ENCODE data around the gene EXOC4.
A peak's percentile ranks its signal among the peaks of the same experiment; 100 is the strongest.

EXOC4 gene

DNA sequence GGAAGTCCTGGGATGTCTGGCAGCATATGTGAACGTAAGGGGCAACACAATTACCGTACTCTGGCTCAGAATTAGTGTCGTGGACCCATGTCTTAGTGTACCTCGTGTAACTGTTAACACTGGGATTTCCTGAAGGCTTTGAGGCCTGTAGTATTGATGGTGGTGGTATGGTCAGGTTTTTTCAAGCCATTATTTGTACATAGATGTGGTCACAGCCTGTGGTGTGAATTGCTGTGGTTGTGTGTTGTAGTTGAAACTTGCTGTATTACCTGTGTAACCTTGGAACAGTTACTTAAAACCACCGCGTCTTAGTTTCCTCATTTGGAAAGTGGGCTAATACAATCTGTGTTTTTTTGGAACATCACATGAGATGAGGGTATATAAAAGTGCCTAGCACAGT is 5.3 kb downstream of the EXOC4 start:
- TF ChIP-seq ZFX (IDR thresholded peaks at IDR 0.05), result no peak
- TF ChIP-seq, protein P1, sequence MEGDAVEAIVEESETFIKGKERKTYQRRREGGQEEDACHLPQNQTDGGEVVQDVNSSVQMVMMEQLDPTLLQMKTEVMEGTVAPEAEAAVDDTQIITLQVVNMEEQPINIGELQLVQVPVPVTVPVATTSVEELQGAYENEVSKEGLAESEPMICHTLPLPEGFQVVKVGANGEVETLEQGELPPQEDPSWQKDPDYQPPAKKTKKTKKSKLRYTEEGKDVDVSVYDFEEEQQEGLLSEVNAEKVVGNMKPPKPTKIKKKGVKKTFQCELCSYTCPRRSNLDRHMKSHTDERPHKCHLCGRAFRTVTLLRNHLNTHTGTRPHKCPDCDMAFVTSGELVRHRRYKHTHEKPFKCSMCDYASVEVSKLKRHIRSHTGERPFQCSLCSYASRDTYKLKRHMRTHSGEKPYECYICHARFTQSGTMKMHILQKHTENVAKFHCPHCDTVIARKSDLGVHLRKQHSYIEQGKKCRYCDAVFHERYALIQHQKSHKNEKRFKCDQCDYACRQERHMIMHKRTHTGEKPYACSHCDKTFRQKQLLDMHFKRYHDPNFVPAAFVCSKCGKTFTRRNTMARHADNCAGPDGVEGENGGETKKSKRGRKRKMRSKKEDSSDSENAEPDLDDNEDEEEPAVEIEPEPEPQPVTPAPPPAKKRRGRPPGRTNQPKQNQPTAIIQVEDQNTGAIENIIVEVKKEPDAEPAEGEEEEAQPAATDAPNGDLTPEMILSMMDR (conservative IDR thresholded peaks at IDR 0.05), result no peak
- H3K27ac ChIP-seq, result no peak overlapping the region

GRCh38 chr7:133265821-133266220 is 12.9 kb downstream of the EXOC4 start:
- H3K27ac ChIP-seq, result no peak overlapping the region
- no peak for TF ChIP-seq ZFX (IDR thresholded peaks at IDR 0.05)
- TF ChIP-seq, protein P1 (conservative IDR thresholded peaks at IDR 0.05), result no peak

GRCh38 chr7:133268355-133268754 is 15.5 kb downstream of the EXOC4 start:
- TF ChIP-seq, protein P1 (conservative IDR thresholded peaks at IDR 0.05), result no peak
- no peak for TF ChIP-seq ZFX (IDR thresholded peaks at IDR 0.05)
- no peak overlapping the region for H3K27ac ChIP-seq

DNA sequence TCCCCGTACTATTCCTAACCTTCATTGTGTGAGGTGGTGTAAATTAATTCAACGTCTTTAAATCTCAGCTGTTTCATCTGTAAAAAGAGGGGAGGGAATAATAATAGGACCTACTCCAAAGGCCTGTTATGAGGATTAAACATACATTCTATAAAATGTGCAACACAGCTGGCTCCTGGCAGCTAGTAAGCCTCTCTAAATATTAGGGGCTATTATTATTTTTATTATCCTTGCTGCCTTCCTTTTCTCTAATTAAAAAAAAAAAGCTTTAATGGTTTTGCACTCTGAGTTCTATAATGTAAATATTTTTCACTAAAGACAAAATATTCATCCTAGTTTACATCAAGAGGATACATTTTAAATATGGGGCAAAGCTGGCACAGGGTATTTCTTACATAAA is 19.5 kb downstream of the EXOC4 start:
- no peak overlapping the region for H3K27ac ChIP-seq
- TF ChIP-seq, protein P1 (conservative IDR thresholded peaks at IDR 0.05), result no peak
- TF ChIP-seq ZFX (IDR thresholded peaks at IDR 0.05), result no peak

- TF ChIP-seq, protein P1 (conservative IDR thresholded peaks at IDR 0.05), result no peak
- no peak for TF ChIP-seq ZFX (IDR thresholded peaks at IDR 0.05)
- H3K27ac ChIP-seq, result no peak overlapping the region
Observed at GRCh38 chr7:133273227-133273626, 20.3 kb downstream of the EXOC4 start.

DNA sequence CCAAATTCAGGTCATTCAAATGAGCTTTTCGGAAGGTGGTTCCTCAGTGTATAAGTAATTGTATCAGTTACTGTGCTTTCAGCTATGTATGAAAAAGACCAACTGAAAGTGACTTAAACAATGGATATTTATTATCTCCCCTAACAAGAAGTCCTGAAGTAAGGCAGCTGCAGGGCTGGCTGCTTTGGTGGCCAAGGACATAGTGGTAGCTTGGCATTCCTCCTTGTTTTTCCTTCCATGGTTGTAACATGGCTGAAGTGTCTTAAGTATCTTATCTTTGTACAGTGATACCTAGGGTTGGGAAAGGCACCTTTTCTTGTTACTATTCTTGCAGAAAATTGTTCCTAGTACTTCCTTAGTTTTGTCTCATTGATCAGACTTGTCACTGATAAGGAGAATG is 21.4 kb downstream of the EXOC4 start:
- H3K27ac ChIP-seq, result no peak overlapping the region
- TF ChIP-seq, protein P1 (conservative IDR thresholded peaks at IDR 0.05), result no peak
- no peak for TF ChIP-seq ZFX (IDR thresholded peaks at IDR 0.05)

DNA sequence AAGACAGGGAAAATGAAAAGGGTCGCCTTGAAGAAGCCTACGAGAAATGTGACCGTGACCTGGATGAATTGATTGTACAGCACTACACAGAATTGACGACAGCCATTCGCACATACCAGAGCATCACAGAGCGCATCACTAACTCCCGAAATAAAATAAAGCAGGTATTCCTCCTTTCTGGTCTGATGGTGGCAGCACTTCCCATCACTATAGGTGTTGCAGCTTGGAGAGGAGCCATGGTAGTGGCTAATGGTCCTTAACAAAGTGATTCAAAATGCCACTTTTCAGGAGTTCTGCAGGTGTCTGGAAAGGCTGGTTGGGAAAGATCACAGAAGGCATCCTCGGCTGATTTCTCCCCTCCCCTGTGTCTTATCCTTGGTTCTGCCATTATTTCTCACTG is 22.1 kb downstream of the EXOC4 start:
- H3K27ac ChIP-seq, result no peak overlapping the region
- TF ChIP-seq, protein P1 (conservative IDR thresholded peaks at IDR 0.05), result peak; percentile 32
- TF ChIP-seq ZFX (IDR thresholded peaks at IDR 0.05), result no peak
